ENCODE measurements around the gene SAMD4A.

GRCh38 chr14:54548491-54548890 is 18.4 kb upstream of the SAMD4A start:
- TF ChIP-seq, protein P1, sequence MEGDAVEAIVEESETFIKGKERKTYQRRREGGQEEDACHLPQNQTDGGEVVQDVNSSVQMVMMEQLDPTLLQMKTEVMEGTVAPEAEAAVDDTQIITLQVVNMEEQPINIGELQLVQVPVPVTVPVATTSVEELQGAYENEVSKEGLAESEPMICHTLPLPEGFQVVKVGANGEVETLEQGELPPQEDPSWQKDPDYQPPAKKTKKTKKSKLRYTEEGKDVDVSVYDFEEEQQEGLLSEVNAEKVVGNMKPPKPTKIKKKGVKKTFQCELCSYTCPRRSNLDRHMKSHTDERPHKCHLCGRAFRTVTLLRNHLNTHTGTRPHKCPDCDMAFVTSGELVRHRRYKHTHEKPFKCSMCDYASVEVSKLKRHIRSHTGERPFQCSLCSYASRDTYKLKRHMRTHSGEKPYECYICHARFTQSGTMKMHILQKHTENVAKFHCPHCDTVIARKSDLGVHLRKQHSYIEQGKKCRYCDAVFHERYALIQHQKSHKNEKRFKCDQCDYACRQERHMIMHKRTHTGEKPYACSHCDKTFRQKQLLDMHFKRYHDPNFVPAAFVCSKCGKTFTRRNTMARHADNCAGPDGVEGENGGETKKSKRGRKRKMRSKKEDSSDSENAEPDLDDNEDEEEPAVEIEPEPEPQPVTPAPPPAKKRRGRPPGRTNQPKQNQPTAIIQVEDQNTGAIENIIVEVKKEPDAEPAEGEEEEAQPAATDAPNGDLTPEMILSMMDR (conservative IDR thresholded peaks at IDR 0.05) = no peak
- no peak for TF ChIP-seq EZH2 (IDR thresholded peaks at IDR 0.05; ENCODE audit: low read depth)

Measured in PC-9 (cell line).